HepG2 (cell line): ENCODE data around the gene UROD. TPM values are rescaled to one million over a fixed set of nuclear protein-coding genes. Genes with fewer than 3 reads are reported as not detected.

Source experiments
- BATF2 ChIP-seq: sonication (generic); formaldehyde crosslinking; IDR thresholded peaks from 2 replicates; pipeline ENCODE4 v1.8.0; 2022; ENCODE audit warnings: mild to moderate bottlenecking, missing genetic modification reagents, moderate library complexity
- FOSL2 ChIP-seq: sonication (generic); formaldehyde crosslinking; IDR thresholded peaks from 2 replicates; pipeline ENCODE4 v1.4.0; 2020; ENCODE audit warnings: missing genetic modification reagents
- JDP2 ChIP-seq: sonication (generic); formaldehyde crosslinking; IDR thresholded peaks from 2 replicates; pipeline ENCODE4 v1.8.1; 2022; ENCODE audit warnings: missing genetic modification reagents, borderline replicate concordance
- KDM5A ChIP-seq: fragments of 200-600 bp; sonication (generic); IDR thresholded peaks from 2 replicates; pipeline ENCODE4 v1.7.0; 2018; ENCODE audit warnings: antibody characterized with exemption, mild to moderate bottlenecking, low read length, borderline replicate concordance
- PAXIP1 ChIP-seq: sonication (generic); formaldehyde crosslinking; conservative IDR thresholded peaks from 2 replicates; pipeline ENCODE4 v1.4.0; 2020; ENCODE audit warnings: mild to moderate bottlenecking, missing genetic modification reagents, moderate library complexity
- RORA ChIP-seq: sonication (generic); formaldehyde crosslinking; IDR thresholded peaks from 2 replicates; pipeline ENCODE4 v1.5.0; 2020; ENCODE audit warnings: mild to moderate bottlenecking, missing genetic modification reagents, moderate library complexity
- SATB2 ChIP-seq: sonication (generic); formaldehyde crosslinking; IDR thresholded peaks from 2 replicates; pipeline ENCODE4 v1.5.0; 2020; ENCODE audit warnings: missing genetic modification reagents
- SP5 ChIP-seq: IDR thresholded peaks from 2 replicates; pipeline ENCODE4 v1.6.1; 2016; ENCODE audit warnings: low read depth, borderline replicate concordance
- ZIK1 ChIP-seq: sonication (generic); formaldehyde crosslinking; IDR thresholded peaks from 2 replicates; pipeline ENCODE4 v1.5.0; 2020; ENCODE audit warnings: mild to moderate bottlenecking, low read depth, missing genetic modification reagents, borderline replicate concordance
- ZKSCAN5 ChIP-seq: sonication (generic); formaldehyde crosslinking; IDR thresholded peaks from 2 replicates; pipeline ENCODE4 v1.5.1; 2020; ENCODE audit warnings: mild to moderate bottlenecking, missing genetic modification reagents
- ZNF18 ChIP-seq: sonication (generic); formaldehyde crosslinking; IDR thresholded peaks from 2 replicates; pipeline ENCODE4 v1.8.0; 2022; ENCODE audit warnings: mild to moderate bottlenecking, missing genetic modification reagents; ENCODE audit not compliant: insufficient replicate concordance
- ZNF225 ChIP-seq: sonication (generic); formaldehyde crosslinking; IDR thresholded peaks from 2 replicates; pipeline ENCODE4 v1.4.0; 2020; ENCODE audit warnings: mild to moderate bottlenecking, missing genetic modification reagents
- ZNF383 ChIP-seq: sonication (generic); formaldehyde crosslinking; IDR thresholded peaks from 2 replicates; pipeline ENCODE4 v1.4.0; 2020; ENCODE audit warnings: missing genetic modification reagents, mild to moderate bottlenecking, borderline replicate concordance
- ZNF557 ChIP-seq: sonication (generic); formaldehyde crosslinking; IDR thresholded peaks from 2 replicates; pipeline ENCODE4 v1.4.0; 2020; ENCODE audit warnings: missing genetic modification reagents
- ZNF678 ChIP-seq: sonication (generic); formaldehyde crosslinking; IDR thresholded peaks from 2 replicates; pipeline ENCODE4 v1.4.0; 2020; ENCODE audit warnings: mild to moderate bottlenecking, missing genetic modification reagents
- ZNF703 ChIP-seq: sonication (generic); formaldehyde crosslinking; IDR thresholded peaks from 2 replicates; pipeline ENCODE4 v1.5.1; 2020; ENCODE audit warnings: missing genetic modification reagents, mild to moderate bottlenecking, moderate library complexity, borderline replicate concordance
- ZZZ3 ChIP-seq: sonication (generic); formaldehyde crosslinking; IDR thresholded peaks from 2 replicates; pipeline ENCODE4 v1.4.0; 2020; ENCODE audit warnings: missing genetic modification reagents, mild to moderate bottlenecking, borderline replicate concordance
- polyA plus RNA-seq, 8 experiments: library from polyadenylated mRNA; depleted of rRNA in 3 of 8; stranded (reverse) in 7 of 8; unstranded in 1 of 8; fragments of >200 nt; fragmentation: Illumina TruSeq in 4 of 8; extraction: Trizol in 4 of 8; gene quantifications; 2 replicates each; pipeline versions ENCODE4 v1.2.1 to v1.2.3, GENCODE V29; 2011 to 2016; ENCODE audit warnings: low read depth in 4 of 8, missing spikeins in 1 of 8, mixed read lengths in 1 of 8; ENCODE audit not compliant: insufficient read depth in 1 of 8
- total RNA-seq, 5 experiments: library from RNA; depleted of rRNA; stranded (reverse); fragments of >200 nt; fragmentation: Illumina TruSeq; extraction: Trizol; gene quantifications; 2 replicates each; pipeline ENCODE4 v1.2.3, GENCODE V29; 2016; ENCODE audit warnings: low read depth in 1 of 5
- TF ChIP-seq, protein P1 (sequence below): IDR thresholded peaks from 2 replicates; pipeline ENCODE4 v1.6.1; 2016; ENCODE audit warnings: missing biosample characterization, missing genetic modification reagents, low read depth
- TF ChIP-seq, protein P2 (sequence below): sonication (generic); formaldehyde crosslinking; IDR thresholded peaks from 2 replicates; pipeline ENCODE4 v1.4.0; 2020; ENCODE audit warnings: missing genetic modification reagents

Gene UROD
- total and polyA plus RNA-seq, 2 of the 13 experiments (the other 11 are each of a cell fraction or from before 2014, with no cell fraction given), result 162 to 171 TPM

GRCh38 chr1:45011837-45012638 lies at the start of gene UROD (continued):
- no peak for TF ChIP-seq ZKSCAN5 (CRISPR knock-in tag)
- no peak; the same call in 1 of the 2 replicates for TF ChIP-seq PAXIP1 (CRISPR knock-in tag)
- peak; percentile 84 for TF ChIP-seq KDM5A
- TF ChIP-seq SATB2 (CRISPR knock-in tag), result no peak
- no peak for TF ChIP-seq ZIK1
- no peak for TF ChIP-seq ZNF225
- no peak for TF ChIP-seq ZNF557 (CRISPR knock-in tag)
- peak; percentile 66 for TF ChIP-seq SP5 (CRISPR knock-in tag)
- no peak for TF ChIP-seq ZNF703 (CRISPR knock-in tag)
- no peak for TF ChIP-seq BATF2
- TF ChIP-seq ZNF18 (CRISPR knock-in tag), result no peak
- TF ChIP-seq, protein P1, sequence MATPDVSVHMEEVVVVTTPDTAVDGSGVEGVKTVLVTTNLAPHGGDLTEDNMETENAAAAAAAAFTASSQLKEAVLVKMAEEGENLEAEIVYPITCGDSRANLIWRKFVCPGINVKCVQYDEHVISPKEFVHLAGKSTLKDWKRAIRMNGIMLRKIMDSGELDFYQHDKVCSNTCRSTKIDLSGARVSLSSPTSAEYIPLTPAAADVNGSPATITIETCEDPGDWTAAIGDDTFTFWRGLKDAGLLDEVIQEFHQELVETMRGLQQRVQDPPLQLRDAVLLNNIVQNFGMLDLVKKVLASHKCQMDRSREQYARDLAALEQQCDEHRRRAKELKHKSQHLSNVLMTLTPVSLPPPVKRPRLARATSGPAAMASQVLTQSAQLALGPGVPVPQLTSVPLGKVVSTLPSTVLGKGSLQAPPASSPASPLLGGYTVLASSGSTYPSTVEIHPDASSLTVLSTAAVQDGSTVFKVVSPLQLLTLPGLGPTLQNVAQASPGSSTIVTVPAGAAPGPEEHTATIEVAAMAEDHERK, result no peak
- TF ChIP-seq RORA (CRISPR knock-in tag), result no peak
- TF ChIP-seq FOSL2 (CRISPR knock-in tag), result peak; percentile 47; the same call in 1 of the 2 replicates
- no peak for TF ChIP-seq ZNF678 (CRISPR knock-in tag)
- TF ChIP-seq ZZZ3, result no peak
- TF ChIP-seq, protein P2, sequence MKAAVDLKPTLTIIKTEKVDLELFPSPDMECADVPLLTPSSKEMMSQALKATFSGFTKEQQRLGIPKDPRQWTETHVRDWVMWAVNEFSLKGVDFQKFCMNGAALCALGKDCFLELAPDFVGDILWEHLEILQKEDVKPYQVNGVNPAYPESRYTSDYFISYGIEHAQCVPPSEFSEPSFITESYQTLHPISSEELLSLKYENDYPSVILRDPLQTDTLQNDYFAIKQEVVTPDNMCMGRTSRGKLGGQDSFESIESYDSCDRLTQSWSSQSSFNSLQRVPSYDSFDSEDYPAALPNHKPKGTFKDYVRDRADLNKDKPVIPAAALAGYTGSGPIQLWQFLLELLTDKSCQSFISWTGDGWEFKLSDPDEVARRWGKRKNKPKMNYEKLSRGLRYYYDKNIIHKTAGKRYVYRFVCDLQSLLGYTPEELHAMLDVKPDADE (CRISPR knock-in tag), result no peak
- TF ChIP-seq ZNF383 (CRISPR knock-in tag), result no peak
- TF ChIP-seq JDP2 (CRISPR knock-in tag), result no peak
